Measurements from ENCODE around the gene IFI27L1. TPM values are rescaled to one million over a fixed set of nuclear protein-coding genes. Genes with fewer than 3 reads are reported as not detected.

Gene IFI27L1
- total and polyA plus RNA-seq, 2 donors (not counting 1 experiment from before 2014, with no cell fraction given) = 6.5 to 6.7 TPM

DNA sequence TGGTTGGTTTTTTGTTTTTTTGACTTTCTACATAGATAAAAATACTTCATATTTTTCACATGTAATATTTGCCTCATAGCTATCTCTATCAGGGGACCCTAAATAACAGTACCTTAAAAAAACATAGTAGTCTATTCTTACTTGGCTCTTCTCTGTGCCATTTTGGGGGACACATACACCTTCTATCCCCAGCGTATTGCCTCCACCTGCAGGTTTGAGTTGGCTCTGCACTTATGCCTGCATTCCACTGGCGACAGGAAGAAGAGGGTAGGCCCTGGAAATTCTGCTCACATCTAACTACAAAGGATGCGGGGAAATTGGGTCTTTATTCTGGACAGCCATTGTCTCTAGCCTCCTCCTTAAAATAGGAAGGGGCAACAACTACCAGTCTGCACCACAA lies 62.1 kb downstream of the IFI27L1 start:
- no peaks in the 10 kb centered on the region for H3K9me3 ChIP-seq (ENCODE audit: control extremely low read depth in 1 of 3, control insufficient read depth in 2 of 3, insufficient read depth in 1 of 3, low read length in 2 of 3)
- ATAC-seq (ENCODE audit: low read depth) (no peak), DNase-seq (no peak)
- WGBS (ENCODE audit: insufficient coverage) = 86% methylated on average over 2 of the region's 3 CpGs
- no peaks in the 10 kb centered on the region for H3K27me3 ChIP-seq (replicated peaks in 1 of 4; ENCODE audit: control extremely low read depth in 1 of 4, control insufficient read depth in 3 of 4, insufficient read depth in 4 of 4, low read length in 3 of 4)
- ChIA-PET CTCF (interaction anchor here (0.7 to 9.4 kb wide), 4 partner anchors 11 to 566 kb away, joined by 3 to 195 read pairs (median 10); no protein-coding TSS in a partner anchor), POLR2A (no interaction called here)
- Mint-ChIP-seq H3K4me1 (peaks cover 4% of the 10 kb centered on the region), H3K4me3 (no peak overlapping the region), H3K9me3 (ENCODE audit: insufficient read depth) (no peaks in the 10 kb centered on the region), H3K27me3 (peaks cover 5% of the 10 kb centered on the region), H3K27ac (no peak overlapping the region)
- H2AFZ ChIP-seq (ENCODE audit: insufficient read depth, low read depth, low read length, poor library complexity, severe bottlenecking) = no peak overlapping the region
- no peaks in the 10 kb centered on the region for H3K36me3 ChIP-seq (replicated peaks in 1 of 2; ENCODE audit: control extremely low read depth in 1 of 2, control insufficient read depth in 1 of 2, extremely low read depth in 1 of 2, insufficient read depth in 2 of 2, low read length in 1 of 2)
- H3K4me2 ChIP-seq (replicated peaks; ENCODE audit: low read depth, low read length, poor library complexity, severe bottlenecking) = no peak overlapping the region
- no peak overlapping the region for H3K27ac ChIP-seq (ENCODE audit: low read length in 2 of 2)
- H3K9ac ChIP-seq (ENCODE audit: low read length) = no peak overlapping the region
- no peaks in the 10 kb centered on the region for H3K79me2 ChIP-seq (ENCODE audit: control insufficient read depth, insufficient read depth, low read length)
- H3K4me1 ChIP-seq (ENCODE audit: control insufficient read depth in 2 of 2, insufficient read depth in 2 of 2, low read length in 2 of 2) = no peaks in the 10 kb centered on the region
- intact Hi-C loops (cut with micrococcal nuclease) = no loop called here
- no peaks in the 10 kb centered on the region for H4K20me1 ChIP-seq (ENCODE audit: control insufficient read depth, insufficient read depth, low read length, poor library complexity, severe bottlenecking)
- no peak overlapping the region for H3K4me3 ChIP-seq (ENCODE audit: control extremely low read depth in 1 of 5, extremely low read depth in 1 of 5, insufficient read depth in 1 of 5, low read depth in 2 of 5, low read length in 4 of 5)
- no peak for TF ChIP-seq EZH2 (IDR thresholded peaks at IDR 0.05; ENCODE audit: borderline replicate concordance, insufficient read depth, low read depth, low read length, poor library complexity, severe bottlenecking)
- TF ChIP-seq, protein P1, sequence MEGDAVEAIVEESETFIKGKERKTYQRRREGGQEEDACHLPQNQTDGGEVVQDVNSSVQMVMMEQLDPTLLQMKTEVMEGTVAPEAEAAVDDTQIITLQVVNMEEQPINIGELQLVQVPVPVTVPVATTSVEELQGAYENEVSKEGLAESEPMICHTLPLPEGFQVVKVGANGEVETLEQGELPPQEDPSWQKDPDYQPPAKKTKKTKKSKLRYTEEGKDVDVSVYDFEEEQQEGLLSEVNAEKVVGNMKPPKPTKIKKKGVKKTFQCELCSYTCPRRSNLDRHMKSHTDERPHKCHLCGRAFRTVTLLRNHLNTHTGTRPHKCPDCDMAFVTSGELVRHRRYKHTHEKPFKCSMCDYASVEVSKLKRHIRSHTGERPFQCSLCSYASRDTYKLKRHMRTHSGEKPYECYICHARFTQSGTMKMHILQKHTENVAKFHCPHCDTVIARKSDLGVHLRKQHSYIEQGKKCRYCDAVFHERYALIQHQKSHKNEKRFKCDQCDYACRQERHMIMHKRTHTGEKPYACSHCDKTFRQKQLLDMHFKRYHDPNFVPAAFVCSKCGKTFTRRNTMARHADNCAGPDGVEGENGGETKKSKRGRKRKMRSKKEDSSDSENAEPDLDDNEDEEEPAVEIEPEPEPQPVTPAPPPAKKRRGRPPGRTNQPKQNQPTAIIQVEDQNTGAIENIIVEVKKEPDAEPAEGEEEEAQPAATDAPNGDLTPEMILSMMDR (IDR thresholded peaks at IDR 0.05) = no peak

DNA sequence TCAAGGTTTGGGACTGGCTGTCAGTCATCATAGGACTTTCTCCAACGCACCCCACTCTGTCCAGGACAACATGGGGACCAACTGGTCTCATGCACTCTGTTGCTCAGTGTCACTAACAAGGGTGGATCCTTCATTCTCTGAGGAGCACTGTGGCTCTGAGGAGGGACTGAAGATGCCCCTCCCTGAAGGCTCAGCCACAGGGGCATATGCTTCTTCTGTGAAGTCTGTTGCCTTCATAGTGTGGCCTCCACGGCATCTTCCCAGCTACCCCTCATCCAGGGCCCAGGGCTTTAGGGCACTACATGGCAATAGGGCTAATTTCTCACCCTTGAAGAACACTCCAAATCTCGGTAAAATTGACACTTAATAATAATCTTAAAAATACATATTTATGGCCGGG lies 62.6 kb downstream of the IFI27L1 start:
- Histone ChIP-seq H3K79me2 (ENCODE audit: control insufficient read depth, insufficient read depth, low read length) (no peaks in the 10 kb centered on the region), H3K27me3 (replicated peaks in 1 of 4; ENCODE audit: control extremely low read depth in 1 of 4, control insufficient read depth in 3 of 4, insufficient read depth in 4 of 4, low read length in 3 of 4) (no peaks in the 10 kb centered on the region), H3K9ac (ENCODE audit: low read length) (no peak overlapping the region), H3K27ac (ENCODE audit: low read length in 2 of 2) (no peak overlapping the region), H4K20me1 (ENCODE audit: control insufficient read depth, insufficient read depth, low read length, poor library complexity, severe bottlenecking) (no peaks in the 10 kb centered on the region), H3K36me3 (replicated peaks in 1 of 2; ENCODE audit: control extremely low read depth in 1 of 2, control insufficient read depth in 1 of 2, extremely low read depth in 1 of 2, insufficient read depth in 2 of 2, low read length in 1 of 2) (no peaks in the 10 kb centered on the region), H2AFZ (ENCODE audit: insufficient read depth, low read depth, low read length, poor library complexity, severe bottlenecking) (no peak overlapping the region), H3K4me1 (ENCODE audit: control insufficient read depth in 2 of 2, insufficient read depth in 2 of 2, low read length in 2 of 2) (no peaks in the 10 kb centered on the region), H3K9me3 (ENCODE audit: control extremely low read depth in 1 of 3, control insufficient read depth in 2 of 3, insufficient read depth in 1 of 3, low read length in 2 of 3) (no peaks in the 10 kb centered on the region), H3K4me2 (replicated peaks; ENCODE audit: low read depth, low read length, poor library complexity, severe bottlenecking) (no peak overlapping the region), H3K4me3 (ENCODE audit: control extremely low read depth in 1 of 5, extremely low read depth in 1 of 5, insufficient read depth in 1 of 5, low read depth in 2 of 5, low read length in 4 of 5) (no peak overlapping the region)
- H3K27me3 Mint-ChIP-seq = peaks cover 9% of the 10 kb centered on the region
- peaks cover 4% of the 10 kb centered on the region for H3K4me1 Mint-ChIP-seq
- H3K27ac Mint-ChIP-seq = no peak overlapping the region
- DNase-seq (no peak), ATAC-seq (ENCODE audit: low read depth) (no peak)
- POLR2A ChIA-PET = no interaction called here
- no peak overlapping the region for H3K4me3 Mint-ChIP-seq
- H3K9me3 Mint-ChIP-seq (ENCODE audit: insufficient read depth) = no peaks in the 10 kb centered on the region
- CTCF ChIA-PET = interaction anchor here (2.7 to 9.4 kb wide), 2 partner anchors 11 to 108 kb away, joined by 17 to 195 read pairs; no protein-coding TSS in a partner anchor
- intact Hi-C loops (cut with micrococcal nuclease) = no loop called here
- TF ChIP-seq EZH2 (IDR thresholded peaks at IDR 0.05; ENCODE audit: borderline replicate concordance, insufficient read depth, low read depth, low read length, poor library complexity, severe bottlenecking) = no peak
- TF ChIP-seq, protein P1 (IDR thresholded peaks at IDR 0.05) = no peak
- WGBS (ENCODE audit: insufficient coverage) = 81% methylated on average over 2 of the region's 4 CpGs

Data from B cell (primary cell).